ENCODE results near the gene TBC1D1. TPM values are rescaled to one million over a fixed set of nuclear protein-coding genes. Genes with fewer than 3 reads are reported as not detected.

TBC1D1 gene
- total and polyA plus RNA-seq, 2 experiments from 2014 or later, result 100.0 to 214 TPM

DNA sequence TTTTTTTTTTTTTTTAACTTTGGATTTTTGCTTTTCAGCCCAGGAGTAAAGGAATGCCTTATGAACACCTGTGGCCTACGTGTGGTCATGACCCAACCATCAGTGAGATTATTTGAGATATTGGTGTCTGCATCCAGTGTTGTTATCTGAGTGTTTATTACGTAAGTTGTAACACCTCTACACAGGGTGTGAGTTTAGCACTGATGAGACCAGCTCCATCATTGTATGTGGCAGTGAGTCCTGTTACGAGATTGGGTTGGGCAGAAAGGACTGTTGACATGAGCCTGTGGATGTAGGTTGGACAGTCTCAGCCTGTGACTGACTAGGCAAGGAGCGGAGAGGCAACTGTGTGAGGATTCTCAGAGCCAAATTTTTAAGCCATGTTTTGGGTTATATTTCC lies 248.3 kb downstream of the TBC1D1 start:
- H3K4me3 ChIP-seq, result no peak overlapping the region
- no peaks in the 10 kb centered on the region for H3K36me3 ChIP-seq
- TF ChIP-seq, protein P1, sequence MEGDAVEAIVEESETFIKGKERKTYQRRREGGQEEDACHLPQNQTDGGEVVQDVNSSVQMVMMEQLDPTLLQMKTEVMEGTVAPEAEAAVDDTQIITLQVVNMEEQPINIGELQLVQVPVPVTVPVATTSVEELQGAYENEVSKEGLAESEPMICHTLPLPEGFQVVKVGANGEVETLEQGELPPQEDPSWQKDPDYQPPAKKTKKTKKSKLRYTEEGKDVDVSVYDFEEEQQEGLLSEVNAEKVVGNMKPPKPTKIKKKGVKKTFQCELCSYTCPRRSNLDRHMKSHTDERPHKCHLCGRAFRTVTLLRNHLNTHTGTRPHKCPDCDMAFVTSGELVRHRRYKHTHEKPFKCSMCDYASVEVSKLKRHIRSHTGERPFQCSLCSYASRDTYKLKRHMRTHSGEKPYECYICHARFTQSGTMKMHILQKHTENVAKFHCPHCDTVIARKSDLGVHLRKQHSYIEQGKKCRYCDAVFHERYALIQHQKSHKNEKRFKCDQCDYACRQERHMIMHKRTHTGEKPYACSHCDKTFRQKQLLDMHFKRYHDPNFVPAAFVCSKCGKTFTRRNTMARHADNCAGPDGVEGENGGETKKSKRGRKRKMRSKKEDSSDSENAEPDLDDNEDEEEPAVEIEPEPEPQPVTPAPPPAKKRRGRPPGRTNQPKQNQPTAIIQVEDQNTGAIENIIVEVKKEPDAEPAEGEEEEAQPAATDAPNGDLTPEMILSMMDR (IDR thresholded peaks at IDR 0.05; ENCODE audit: low read depth, low read length), result no peak
- no peak overlapping the region for H3K27ac ChIP-seq
- no peaks in the 10 kb centered on the region for H3K4me1 ChIP-seq (ENCODE audit: low read depth)
- no peak for DNase-seq (ENCODE audit: low read depth in 1 of 2, low spot score in 1 of 2)
- H3K9me3 ChIP-seq (ENCODE audit: low read depth), result no peaks in the 10 kb centered on the region
- no peaks in the 10 kb centered on the region for H3K27me3 ChIP-seq

DNA sequence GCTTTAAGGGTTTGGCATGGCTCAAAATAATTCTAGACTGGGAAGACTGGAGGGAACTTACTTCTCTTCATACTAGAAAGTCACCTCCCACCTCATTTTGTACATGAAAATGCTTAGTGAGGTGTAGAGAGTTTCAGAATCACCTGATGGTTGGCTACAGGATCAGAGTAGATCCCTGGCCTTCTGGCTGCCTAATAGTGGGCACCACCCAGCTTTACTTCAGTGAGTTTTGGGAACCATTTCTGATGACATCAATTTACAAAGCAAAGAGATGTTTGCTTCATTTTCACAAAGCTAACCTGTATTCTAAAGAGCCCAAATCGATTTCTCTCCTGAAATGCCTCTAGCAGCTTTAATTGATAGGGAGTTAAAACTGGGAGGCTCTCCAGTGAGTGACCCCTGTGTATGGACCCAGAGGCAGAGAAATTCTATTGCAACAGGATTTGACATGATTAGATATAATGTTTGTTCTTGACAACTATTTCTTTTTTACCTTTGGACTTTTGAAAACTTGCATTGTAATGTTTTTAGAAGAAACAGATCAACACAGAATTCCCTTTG lies 249.8 kb downstream of the TBC1D1 start:
- H3K36me3 ChIP-seq, result no peaks in the 10 kb centered on the region
- H3K27ac ChIP-seq, result no peak overlapping the region
- TF ChIP-seq, protein P1 (IDR thresholded peaks at IDR 0.05; ENCODE audit: low read depth, low read length), result no peak
- no peaks in the 10 kb centered on the region for H3K4me1 ChIP-seq (ENCODE audit: low read depth)
- H3K27me3 ChIP-seq, result no peaks in the 10 kb centered on the region
- DNase-seq (ENCODE audit: low read depth in 1 of 2, low spot score in 1 of 2), result no peak
- no peaks in the 10 kb centered on the region for H3K9me3 ChIP-seq (ENCODE audit: low read depth)
- H3K4me3 ChIP-seq, result no peak overlapping the region

DNA sequence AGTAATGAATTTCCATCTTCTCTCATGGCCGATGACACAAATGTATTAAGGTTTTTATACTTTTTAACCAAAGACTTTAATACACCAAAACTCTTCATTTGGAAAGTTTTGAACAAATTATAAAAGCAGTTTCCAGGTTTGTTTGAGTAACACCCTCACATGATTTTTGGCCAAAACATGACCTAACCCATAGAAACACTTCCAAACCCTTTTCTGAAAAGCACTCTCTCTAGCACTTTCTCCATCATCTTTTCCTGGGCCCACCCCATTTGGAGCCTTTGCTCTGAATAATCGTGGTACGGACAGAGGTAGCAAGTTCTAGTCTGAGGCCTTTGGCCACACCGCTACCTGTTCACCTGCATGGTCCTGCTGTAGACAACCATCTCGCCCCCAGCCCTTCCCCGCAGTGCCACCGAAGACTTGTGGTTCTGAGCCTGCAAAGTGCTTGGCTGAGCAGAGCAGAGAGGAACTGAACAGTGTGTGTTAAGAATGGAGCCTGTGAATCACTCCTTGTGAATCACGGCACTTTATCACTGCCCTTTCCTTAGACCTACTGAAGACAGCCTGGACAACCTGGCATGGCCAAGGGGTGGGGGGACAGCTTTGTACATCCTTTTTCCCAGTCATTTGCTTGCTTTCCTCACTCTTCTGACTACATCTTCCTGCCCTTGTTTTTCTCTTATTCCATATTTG lies 251.1 kb downstream of the TBC1D1 start:
- Histone ChIP-seq H3K36me3 (no peaks in the 10 kb centered on the region), H3K27me3 (no peaks in the 10 kb centered on the region), H3K4me3 (no peak overlapping the region), H3K9me3 (ENCODE audit: low read depth) (no peaks in the 10 kb centered on the region), H3K4me1 (ENCODE audit: low read depth) (no peaks in the 10 kb centered on the region), H3K27ac (no peak overlapping the region)
- peak in 1 of 2 donors; percentile 63 for DNase-seq (ENCODE audit: low read depth in 1 of 2, low spot score in 1 of 2)
- TF ChIP-seq, protein P1 (IDR thresholded peaks at IDR 0.05; ENCODE audit: low read depth, low read length), result no peak

DNA sequence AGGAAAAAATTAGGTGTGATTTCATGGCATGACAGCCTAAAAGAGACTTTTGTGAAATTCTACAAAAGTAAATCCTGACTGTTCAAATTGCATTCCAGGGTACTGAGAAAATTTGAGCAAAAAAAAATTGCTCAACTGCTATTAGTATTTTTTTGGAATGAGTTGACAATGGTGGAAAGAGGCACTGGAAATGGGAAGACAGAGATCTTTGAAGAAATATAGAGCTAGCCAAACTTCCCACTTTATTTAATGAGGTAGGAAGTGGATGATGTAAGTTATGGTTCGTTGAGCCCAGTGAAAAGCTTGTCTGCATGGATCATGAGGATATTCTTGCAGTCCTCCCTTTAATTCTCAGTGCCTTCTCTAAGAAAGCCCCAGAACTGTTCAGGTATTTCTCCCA lies 253.1 kb downstream of the TBC1D1 start:
- no peak overlapping the region for H3K27ac ChIP-seq
- TF ChIP-seq, protein P1 (IDR thresholded peaks at IDR 0.05; ENCODE audit: low read depth, low read length), result no peak
- no peak for DNase-seq (ENCODE audit: low read depth in 1 of 2, low spot score in 1 of 2)
- no peaks in the 10 kb centered on the region for H3K27me3 ChIP-seq
- H3K4me3 ChIP-seq, result no peak overlapping the region
- H3K4me1 ChIP-seq (ENCODE audit: low read depth), result no peaks in the 10 kb centered on the region
- no peaks in the 10 kb centered on the region for H3K36me3 ChIP-seq
- H3K9me3 ChIP-seq (ENCODE audit: low read depth), result no peaks in the 10 kb centered on the region

DNA sequence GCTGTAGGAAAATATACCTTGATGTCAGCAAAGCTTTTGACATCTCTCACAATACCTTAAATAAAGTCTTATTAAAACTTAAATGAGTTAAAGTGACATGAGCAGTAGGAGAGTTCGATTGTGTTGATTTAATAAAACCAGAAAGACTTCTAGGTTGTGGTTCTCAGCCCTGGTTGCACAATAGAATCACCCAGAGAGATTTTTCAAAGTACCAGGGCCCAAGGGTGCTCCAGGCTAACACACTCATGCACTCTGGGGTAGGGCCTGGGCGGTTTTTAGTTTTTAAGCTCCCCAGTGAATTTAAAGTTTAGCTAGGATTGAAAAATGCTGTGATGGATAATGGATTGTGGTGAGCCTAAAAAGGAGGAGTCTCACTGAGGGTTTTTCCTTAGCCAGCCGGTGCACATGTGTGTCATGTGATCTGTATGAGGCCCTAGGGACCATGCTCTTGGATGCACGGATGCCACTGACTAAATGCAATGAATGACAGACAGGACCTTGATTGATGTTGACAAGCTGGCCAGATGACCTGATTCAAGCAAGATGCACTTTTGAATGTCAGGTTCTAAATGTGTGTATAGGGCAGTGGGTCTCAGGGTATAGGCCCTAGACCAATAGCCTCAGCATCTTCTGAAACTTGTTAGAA lies 254.3 kb downstream of the TBC1D1 start:
- TF ChIP-seq, protein P1 (IDR thresholded peaks at IDR 0.05; ENCODE audit: low read depth, low read length), result no peak
- no peak overlapping the region for H3K4me3 ChIP-seq
- no peaks in the 10 kb centered on the region for H3K9me3 ChIP-seq (ENCODE audit: low read depth)
- H3K36me3 ChIP-seq, result no peaks in the 10 kb centered on the region
- peaks cover 6% of the 10 kb centered on the region for H3K4me1 ChIP-seq (ENCODE audit: low read depth)
- no peak overlapping the region for H3K27ac ChIP-seq
- no peaks in the 10 kb centered on the region for H3K27me3 ChIP-seq
- no peak for DNase-seq (ENCODE audit: low read depth in 1 of 2, low spot score in 1 of 2)

Measured in cardiac muscle cell (in vitro differentiated cells and primary cell).